ENCODE results near the gene RAB38. TPM values are rescaled to one million over a fixed set of nuclear protein-coding genes. Genes with fewer than 3 reads are reported as not detected.

The RAB38 gene
- total RNA-seq, 1 donor from 2014 or later = 0.44 TPM

DNA sequence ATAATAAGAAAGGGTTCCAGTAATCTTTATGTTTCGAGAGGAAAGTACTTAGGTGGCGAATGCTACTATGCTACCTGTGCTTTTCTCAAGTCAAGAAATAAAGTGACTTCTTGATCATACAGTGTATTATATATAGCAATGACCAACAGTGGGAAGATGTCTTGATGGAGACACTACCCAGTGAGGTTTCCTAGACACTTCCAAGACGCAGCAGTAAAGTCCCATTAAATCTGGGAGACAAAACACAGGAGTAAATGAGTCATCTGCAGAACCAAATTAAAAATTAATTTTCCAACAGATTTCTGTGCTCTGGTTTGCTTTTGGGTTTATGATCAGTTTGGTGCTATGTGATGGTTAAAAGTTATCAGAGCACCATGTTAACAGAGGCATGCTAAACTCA is 29.1 kb upstream of the RAB38 start:
- no peak overlapping the region for H3K27ac ChIP-seq (replicated peaks)
- H3K4me3 ChIP-seq = no peak overlapping the region
- H3K36me3 ChIP-seq = no peaks in the 10 kb centered on the region
- H3K4me1 ChIP-seq = no peaks in the 10 kb centered on the region
- TF ChIP-seq, protein P1, sequence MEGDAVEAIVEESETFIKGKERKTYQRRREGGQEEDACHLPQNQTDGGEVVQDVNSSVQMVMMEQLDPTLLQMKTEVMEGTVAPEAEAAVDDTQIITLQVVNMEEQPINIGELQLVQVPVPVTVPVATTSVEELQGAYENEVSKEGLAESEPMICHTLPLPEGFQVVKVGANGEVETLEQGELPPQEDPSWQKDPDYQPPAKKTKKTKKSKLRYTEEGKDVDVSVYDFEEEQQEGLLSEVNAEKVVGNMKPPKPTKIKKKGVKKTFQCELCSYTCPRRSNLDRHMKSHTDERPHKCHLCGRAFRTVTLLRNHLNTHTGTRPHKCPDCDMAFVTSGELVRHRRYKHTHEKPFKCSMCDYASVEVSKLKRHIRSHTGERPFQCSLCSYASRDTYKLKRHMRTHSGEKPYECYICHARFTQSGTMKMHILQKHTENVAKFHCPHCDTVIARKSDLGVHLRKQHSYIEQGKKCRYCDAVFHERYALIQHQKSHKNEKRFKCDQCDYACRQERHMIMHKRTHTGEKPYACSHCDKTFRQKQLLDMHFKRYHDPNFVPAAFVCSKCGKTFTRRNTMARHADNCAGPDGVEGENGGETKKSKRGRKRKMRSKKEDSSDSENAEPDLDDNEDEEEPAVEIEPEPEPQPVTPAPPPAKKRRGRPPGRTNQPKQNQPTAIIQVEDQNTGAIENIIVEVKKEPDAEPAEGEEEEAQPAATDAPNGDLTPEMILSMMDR (IDR thresholded peaks at IDR 0.05; ENCODE audit: borderline replicate concordance) = no peak
- H3K27me3 ChIP-seq (ENCODE audit: low read depth) = no peaks in the 10 kb centered on the region
- no peaks in the 10 kb centered on the region for H3K9me3 ChIP-seq (replicated peaks)
- intact Hi-C loops (cut with micrococcal nuclease) = no loop called here
- DNase-seq = no peak

GRCh38 chr11:88203604-88204003 is 28.4 kb upstream of the RAB38 start:
- no peak overlapping the region for H3K4me3 ChIP-seq
- no peak overlapping the region for H3K27ac ChIP-seq (replicated peaks)
- H3K9me3 ChIP-seq (replicated peaks) = no peaks in the 10 kb centered on the region
- no peaks in the 10 kb centered on the region for H3K4me1 ChIP-seq
- intact Hi-C loops (cut with micrococcal nuclease) = no loop called here
- TF ChIP-seq, protein P1 (IDR thresholded peaks at IDR 0.05; ENCODE audit: borderline replicate concordance) = no peak
- H3K36me3 ChIP-seq = no peaks in the 10 kb centered on the region
- no peaks in the 10 kb centered on the region for H3K27me3 ChIP-seq (ENCODE audit: low read depth)
- no peak for DNase-seq

DNA sequence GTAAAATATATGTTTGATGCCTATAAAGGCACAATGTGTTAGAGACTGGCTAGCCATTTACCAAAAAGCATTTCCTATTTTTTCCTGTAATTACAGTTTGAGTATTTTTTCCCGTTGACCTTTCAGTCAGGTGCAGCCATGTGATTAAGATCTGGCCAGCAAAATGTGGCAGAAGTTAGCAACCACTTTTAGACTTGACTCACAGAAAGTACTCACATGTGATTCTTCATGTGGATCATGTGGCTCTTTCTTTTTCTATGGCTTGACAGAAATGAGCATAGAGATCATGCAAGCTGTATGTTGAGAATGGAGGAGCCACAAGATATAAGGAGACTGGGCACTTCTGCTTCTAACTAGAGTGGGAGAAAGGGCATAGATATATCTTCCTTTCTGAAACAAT is 27.3 kb upstream of the RAB38 start:
- Histone ChIP-seq H3K27me3 (ENCODE audit: low read depth) (no peaks in the 10 kb centered on the region), H3K4me3 (no peak overlapping the region), H3K36me3 (no peaks in the 10 kb centered on the region), H3K9me3 (replicated peaks) (peaks cover 8% of the 10 kb centered on the region), H3K27ac (replicated peaks) (no peak overlapping the region), H3K4me1 (no peaks in the 10 kb centered on the region)
- intact Hi-C loops (cut with micrococcal nuclease) = no loop called here
- DNase-seq = no peak
- TF ChIP-seq, protein P1 (IDR thresholded peaks at IDR 0.05; ENCODE audit: borderline replicate concordance) = no peak

DNA sequence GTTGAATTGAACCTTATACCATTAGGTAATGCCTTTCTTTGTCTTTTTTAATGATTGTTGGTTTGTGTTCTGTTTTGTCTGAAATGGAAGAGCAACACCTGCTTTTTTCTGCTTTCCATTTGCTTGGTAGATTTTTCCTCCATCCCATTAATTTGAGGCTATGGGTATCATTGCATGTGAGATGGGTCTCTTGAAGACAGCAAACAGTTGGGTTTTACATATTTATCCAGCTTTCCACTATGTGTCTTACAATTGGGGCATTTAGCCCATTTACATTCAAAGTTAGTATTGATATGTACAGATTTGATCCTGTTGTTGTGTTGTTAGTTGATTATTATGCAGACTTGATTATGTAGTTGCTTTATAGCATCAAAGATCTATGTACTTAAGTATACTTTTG is 21.1 kb upstream of the RAB38 start:
- no peak overlapping the region for H3K4me3 ChIP-seq
- H3K36me3 ChIP-seq = no peaks in the 10 kb centered on the region
- H3K27ac ChIP-seq (replicated peaks) = no peak overlapping the region
- DNase-seq = no peak
- no peaks in the 10 kb centered on the region for H3K27me3 ChIP-seq (ENCODE audit: low read depth)
- peaks cover 51% of the 10 kb centered on the region for H3K9me3 ChIP-seq (replicated peaks)
- no peaks in the 10 kb centered on the region for H3K4me1 ChIP-seq
- TF ChIP-seq, protein P1 (IDR thresholded peaks at IDR 0.05; ENCODE audit: borderline replicate concordance) = no peak
- intact Hi-C loops (cut with micrococcal nuclease) = no loop called here

DNA sequence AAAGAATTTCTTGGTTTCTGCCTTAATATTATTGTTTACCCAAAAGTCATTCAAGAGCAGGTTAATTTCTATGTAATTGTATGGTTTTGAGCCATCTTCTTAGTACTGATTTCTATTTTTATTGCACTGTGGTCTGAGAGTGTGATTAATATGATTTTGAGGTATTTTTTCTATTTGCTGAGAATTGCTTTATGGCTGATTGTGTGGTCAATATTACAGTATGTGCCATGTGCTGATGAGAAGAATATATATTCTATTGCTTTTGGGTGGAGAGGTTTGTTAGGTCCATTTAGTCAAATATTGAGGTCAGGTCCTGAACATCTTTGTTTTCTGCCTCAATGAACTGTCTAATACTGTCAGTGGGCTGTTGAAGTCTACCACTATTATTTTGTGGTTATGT is 20.7 kb upstream of the RAB38 start:
- Histone ChIP-seq H3K27ac (replicated peaks) (no peak overlapping the region), H3K27me3 (ENCODE audit: low read depth) (no peaks in the 10 kb centered on the region), H3K36me3 (no peaks in the 10 kb centered on the region), H3K4me3 (no peak overlapping the region), H3K4me1 (no peaks in the 10 kb centered on the region), H3K9me3 (replicated peaks) (peaks cover 51% of the 10 kb centered on the region)
- intact Hi-C loops (cut with micrococcal nuclease) = no loop called here
- no peak for DNase-seq
- TF ChIP-seq, protein P1 (IDR thresholded peaks at IDR 0.05; ENCODE audit: borderline replicate concordance) = no peak

DNA sequence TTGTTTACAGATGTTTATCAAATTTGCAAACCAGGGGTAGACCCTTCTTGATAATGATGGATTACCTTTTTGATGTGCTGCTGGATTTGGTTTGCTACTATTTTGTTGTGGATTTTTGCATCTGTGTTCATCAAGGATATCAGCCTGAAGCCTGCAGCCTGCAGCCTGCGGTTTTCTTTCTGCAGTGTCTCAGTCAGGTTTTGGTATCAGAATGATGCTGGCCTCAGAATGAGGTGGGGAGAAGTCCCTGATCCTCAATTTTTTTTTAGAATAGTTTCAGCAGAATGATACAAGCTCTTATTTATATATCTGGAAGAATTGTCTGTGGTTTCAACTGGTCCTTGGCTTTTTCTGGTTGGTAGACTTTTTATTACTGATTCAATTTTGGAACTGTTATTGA is 19.7 kb upstream of the RAB38 start:
- Histone ChIP-seq H3K36me3 (no peaks in the 10 kb centered on the region), H3K4me1 (no peaks in the 10 kb centered on the region), H3K4me3 (no peak overlapping the region), H3K27me3 (ENCODE audit: low read depth) (no peaks in the 10 kb centered on the region), H3K27ac (replicated peaks) (no peak overlapping the region), H3K9me3 (replicated peaks) (peaks cover 51% of the 10 kb centered on the region)
- intact Hi-C loops (cut with micrococcal nuclease) = no loop called here
- TF ChIP-seq, protein P1 (IDR thresholded peaks at IDR 0.05; ENCODE audit: borderline replicate concordance) = no peak
- DNase-seq = no peak
